Peyer's patch (tissue), 4 donors: Measurements from ENCODE around the gene IFI27L1.

Experiments used
- CTCF ChIP-seq, 6 experiments: fragments of 450-650 bp in 4 of 6; fragments of 200-600 bp in 2 of 6; sonication (generic) in 1 of 6; IDR thresholded peaks; one replicate each; pipeline ENCODE4 v1.5.1; 2017 to 2019; ENCODE audit warnings: antibody characterized with exemption in 6 of 6, mild to moderate bottlenecking in 3 of 6, moderate library complexity in 1 of 6
- POLR2A ChIP-seq, 2 donors: fragments of 450-650 bp; IDR thresholded peaks; one replicate each; pipeline ENCODE4 v1.5.1; 2017; ENCODE audit warnings: antibody characterized with exemption in 2 of 2, mild to moderate bottlenecking in 2 of 2, moderate library complexity in 2 of 2

- no peak for TF ChIP-seq CTCF (IDR thresholded peaks at IDR 0.05)
- TF ChIP-seq POLR2A (IDR thresholded peaks at IDR 0.05) = no peak
These were observed 7.4 kb downstream of the IFI27L1 start for GRCh38 chr14:94088516-94088915.
